ENCODE data around the gene TRIM32. TPM values are rescaled to one million over a fixed set of nuclear protein-coding genes. Genes with fewer than 3 reads are reported as not detected.
A peak's percentile ranks its signal among the peaks of the same experiment; 100 is the strongest.

TRIM32 gene
- total RNA-seq, 1 donor from 2014 or later = 21.4 TPM

- TF ChIP-seq, protein P1, sequence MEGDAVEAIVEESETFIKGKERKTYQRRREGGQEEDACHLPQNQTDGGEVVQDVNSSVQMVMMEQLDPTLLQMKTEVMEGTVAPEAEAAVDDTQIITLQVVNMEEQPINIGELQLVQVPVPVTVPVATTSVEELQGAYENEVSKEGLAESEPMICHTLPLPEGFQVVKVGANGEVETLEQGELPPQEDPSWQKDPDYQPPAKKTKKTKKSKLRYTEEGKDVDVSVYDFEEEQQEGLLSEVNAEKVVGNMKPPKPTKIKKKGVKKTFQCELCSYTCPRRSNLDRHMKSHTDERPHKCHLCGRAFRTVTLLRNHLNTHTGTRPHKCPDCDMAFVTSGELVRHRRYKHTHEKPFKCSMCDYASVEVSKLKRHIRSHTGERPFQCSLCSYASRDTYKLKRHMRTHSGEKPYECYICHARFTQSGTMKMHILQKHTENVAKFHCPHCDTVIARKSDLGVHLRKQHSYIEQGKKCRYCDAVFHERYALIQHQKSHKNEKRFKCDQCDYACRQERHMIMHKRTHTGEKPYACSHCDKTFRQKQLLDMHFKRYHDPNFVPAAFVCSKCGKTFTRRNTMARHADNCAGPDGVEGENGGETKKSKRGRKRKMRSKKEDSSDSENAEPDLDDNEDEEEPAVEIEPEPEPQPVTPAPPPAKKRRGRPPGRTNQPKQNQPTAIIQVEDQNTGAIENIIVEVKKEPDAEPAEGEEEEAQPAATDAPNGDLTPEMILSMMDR (conservative IDR thresholded peaks at IDR 0.05) = no peak
- no peak overlapping the region for H3K4me3 Mint-ChIP-seq
- H3K9me3 Mint-ChIP-seq = no peaks in the 10 kb centered on the region
- DNase-seq (ENCODE audit: low read depth, low spot score) = no peak
- H3K4me1 Mint-ChIP-seq = peaks cover 23% of the 10 kb centered on the region
- H3K27me3 Mint-ChIP-seq (ENCODE audit: low read depth) = peaks cover 4% of the 10 kb centered on the region
- peaks cover 8% of the 10 kb centered on the region for H3K36me3 Mint-ChIP-seq (ENCODE audit: low read depth)
- H3K27ac Mint-ChIP-seq (ENCODE audit: unreplicated experiment) = no peak overlapping the region
Measured at GRCh38 chr9:116683535-116683934, 3.6 kb upstream of the TRIM32 start.

DNA sequence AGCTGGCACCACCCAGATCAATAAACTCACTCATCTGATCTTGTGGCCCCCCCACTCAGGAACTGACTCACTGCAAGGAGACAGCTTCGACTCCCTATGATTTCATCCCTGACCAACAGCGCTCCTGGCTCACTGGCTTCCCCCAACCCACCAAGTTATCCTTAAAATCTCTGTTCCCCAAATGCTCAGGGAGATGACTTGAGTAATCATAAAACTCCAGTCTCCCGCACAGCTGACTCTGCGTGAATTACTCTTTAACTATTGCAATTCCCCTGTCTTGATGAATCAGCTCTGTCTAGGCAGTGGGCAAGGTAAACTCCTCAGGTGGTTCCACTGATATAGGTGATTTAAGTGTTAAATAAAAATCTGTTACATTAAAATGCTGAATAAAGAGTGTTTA lies 1.9 kb upstream of the TRIM32 start:
- Mint-ChIP-seq H3K36me3 (ENCODE audit: low read depth) (peaks cover 8% of the 10 kb centered on the region), H3K27ac (ENCODE audit: unreplicated experiment) (no peak overlapping the region), H3K9me3 (no peaks in the 10 kb centered on the region), H3K4me3 (peak overlapping the region; percentile 56), H3K27me3 (ENCODE audit: low read depth) (peaks cover 4% of the 10 kb centered on the region), H3K4me1 (peaks cover 31% of the 10 kb centered on the region)
- DNase-seq (ENCODE audit: low read depth, low spot score) = no peak
- TF ChIP-seq, protein P1 (conservative IDR thresholded peaks at IDR 0.05) = no peak

- peaks cover 8% of the 10 kb centered on the region for H3K36me3 Mint-ChIP-seq (ENCODE audit: low read depth)
- no peaks in the 10 kb centered on the region for H3K9me3 Mint-ChIP-seq
- peaks cover 4% of the 10 kb centered on the region for H3K27me3 Mint-ChIP-seq (ENCODE audit: low read depth)
- H3K4me1 Mint-ChIP-seq = peaks cover 33% of the 10 kb centered on the region
- H3K4me3 Mint-ChIP-seq = peak overlapping the region; percentile 95
- H3K27ac Mint-ChIP-seq (ENCODE audit: unreplicated experiment) = no peak overlapping the region
- DNase-seq (ENCODE audit: low read depth, low spot score) = no peak
- TF ChIP-seq, protein P1 (conservative IDR thresholded peaks at IDR 0.05) = no peak
Measured at GRCh38 chr9:116686135-116686534, 970 bp upstream of the TRIM32 start.

DNA sequence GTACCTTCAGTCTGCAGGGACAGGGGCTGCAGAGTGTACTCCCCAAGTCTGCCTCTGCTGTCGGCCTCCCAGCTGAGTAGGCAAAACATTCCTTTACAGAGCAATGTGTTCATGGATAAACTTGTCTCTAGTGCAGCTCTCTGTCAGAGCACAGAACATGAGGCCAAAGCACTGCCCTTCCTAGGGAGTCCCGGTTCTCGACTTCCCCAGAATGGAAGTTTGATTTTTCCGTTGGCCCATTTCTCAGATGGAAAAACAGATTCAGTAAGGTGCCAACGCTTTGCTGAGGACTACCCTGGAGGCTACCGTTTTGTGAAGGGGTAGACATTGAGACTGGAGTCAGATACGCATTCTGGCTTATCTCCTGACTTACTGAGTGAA lies 422 bp upstream of the TRIM32 start:
- Mint-ChIP-seq H3K36me3 (ENCODE audit: low read depth) (peaks cover 8% of the 10 kb centered on the region), H3K4me3 (peak overlapping the region; percentile 95), H3K27ac (ENCODE audit: unreplicated experiment) (peak overlapping the region; percentile 43), H3K27me3 (ENCODE audit: low read depth) (peaks cover 4% of the 10 kb centered on the region), H3K4me1 (peaks cover 33% of the 10 kb centered on the region), H3K9me3 (no peaks in the 10 kb centered on the region)
- TF ChIP-seq, protein P1 (conservative IDR thresholded peaks at IDR 0.05) = no peak
- DNase-seq (ENCODE audit: low read depth, low spot score) = no peak

- H3K27ac Mint-ChIP-seq (ENCODE audit: unreplicated experiment) = peak overlapping the region; percentile 28
- no peaks in the 10 kb centered on the region for H3K9me3 Mint-ChIP-seq
- H3K36me3 Mint-ChIP-seq (ENCODE audit: low read depth) = peaks cover 8% of the 10 kb centered on the region
- TF ChIP-seq, protein P1 (conservative IDR thresholded peaks at IDR 0.05) = no peak
- peaks cover 4% of the 10 kb centered on the region for H3K27me3 Mint-ChIP-seq (ENCODE audit: low read depth)
- DNase-seq (ENCODE audit: low read depth, low spot score) = no peak
- H3K4me3 Mint-ChIP-seq = peak overlapping the region; percentile 95
- H3K4me1 Mint-ChIP-seq = peaks cover 33% of the 10 kb centered on the region
Measured at GRCh38 chr9:116687754-116688135, 640 bp downstream of the TRIM32 start.
